Panc1 (cell line): ENCODE data around the gene COCH. TPM values are rescaled to one million over a fixed set of nuclear protein-coding genes. Genes with fewer than 3 reads are reported as not detected.

Experiments
- ATAC-seq: fragments of 200-7000 bp; cut with Tn5 transposase; 2 replicates; pipeline ENCODE4 v1.9.1; 2020; ENCODE audit warnings: mild to moderate bottlenecking, moderate library complexity
- BruUV-seq: library from RNA; stranded (reverse); fragments of 400-500 nt; replicated peaks from 2 replicates; lab custom pipeline; 2021; lab: Mats Ljungman, UMichigan
- CTCF ChIA-PET: fragments of 300-600 bp; sonication (Branson Sonifier 250); formaldehyde crosslinking; loops from one replicate; lab custom pipeline; 2022; ENCODE audit warnings: antibody characterized with exemption; lab: Charles Lee
- POLR2A ChIA-PET: fragments of 300-600 bp; sonication (Branson Sonifier 250); formaldehyde crosslinking; loops from one replicate; lab custom pipeline; 2022; ENCODE audit warnings: antibody characterized with exemption; lab: Charles Lee
- DNase-seq: peaks from one replicate; pipeline ENCODE4 v3.0.0-alpha.2; 2010; ENCODE audit warnings: low read depth, low spot score
- H3K27ac ChIP-seq: 2 replicates; pipeline ENCODE4 v1.5.1; 2011; ENCODE audit warnings: mild to moderate bottlenecking, low read length, inconsistent platforms
- H3K27me3 ChIP-seq: fragments of 200-500 bp; sonication (Bioruptor generic); 2 replicates; pipeline ENCODE4 v1.6.0; 2014; ENCODE audit warnings: low read length, inconsistent platforms; ENCODE audit not compliant: control insufficient read depth, insufficient read depth
- H3K36me3 ChIP-seq: fragments of 200-500 bp; sonication (Bioruptor generic); 2 replicates; pipeline ENCODE4 v1.5.1; 2014; ENCODE audit warnings: inconsistent platforms, mild to moderate bottlenecking, low read length, moderate library complexity; ENCODE audit not compliant: control insufficient read depth, insufficient read depth
- H3K4me1 ChIP-seq: 2 replicates; pipeline ENCODE4 v1.5.1; 2011; ENCODE audit warnings: inconsistent platforms, mild to moderate bottlenecking, low read length, moderate library complexity; ENCODE audit not compliant: control insufficient read depth, insufficient read depth
- H3K4me3 ChIP-seq, 2 experiments: 2 replicates each; pipeline ENCODE4 v1.5.1; 2011 to 2012; ENCODE audit warnings: low read depth in 2 of 2, low read length in 2 of 2, mild to moderate bottlenecking in 2 of 2, inconsistent platforms in 1 of 2, moderate library complexity in 1 of 2
- H3K9me3 ChIP-seq: fragments of 200-500 bp; sonication (Bioruptor generic); 2 replicates; pipeline ENCODE4 v1.5.1; 2014; ENCODE audit warnings: low read depth, mild to moderate bottlenecking, inconsistent platforms, low read length, moderate library complexity; ENCODE audit not compliant: control insufficient read depth, insufficient read depth
- POLR2AphosphoS5 ChIP-seq: IDR thresholded peaks from 2 replicates; pipeline ENCODE4 v1.6.1; 2012; ENCODE audit warnings: mild to moderate bottlenecking, low read depth, low read length, moderate library complexity
- SIN3A ChIP-seq: IDR thresholded peaks from 2 replicates; pipeline ENCODE4 v1.6.1; 2012; ENCODE audit warnings: low read depth, mild to moderate bottlenecking, low read length, moderate library complexity, borderline replicate concordance; ENCODE audit not compliant: insufficient read depth
- TCF7L2 ChIP-seq: IDR thresholded peaks from 2 replicates; pipeline ENCODE4 v1.6.1; 2011; ENCODE audit warnings: mild to moderate bottlenecking, low read depth, low read length, inconsistent platforms
- in situ Hi-C: cut with HindIII; loops from 2 replicates; pipeline ENCODE4 v1.10.0; 2016; ENCODE audit warnings: low sequenced_read_pairs, low pct_unique_long_range_greater_than_20kb
- intact Hi-C: fragments of 100-400 bp; cut with micrococcal nuclease; formaldehyde crosslinking; loops from one replicate; pipeline ENCODE4 v1.10.0; 2022; ENCODE audit not compliant: unreplicated experiment
- total RNA-seq: library from RNA; stranded (reverse); gene quantifications from one replicate; pipeline ENCODE4 v1.2.1, GENCODE V29; 2021; ENCODE audit not compliant: unreplicated experiment
- TF ChIP-seq, protein P1 (sequence below), 2 experiments: IDR thresholded peaks; 2 replicates each; pipeline ENCODE4 v1.6.1; 2011 to 2012; ENCODE audit warnings: low read depth in 2 of 2, control low read depth in 1 of 2, low read length in 1 of 2, mild to moderate bottlenecking in 1 of 2, moderate library complexity in 1 of 2; ENCODE audit not compliant: insufficient read depth in 1 of 2
- TF ChIP-seq, protein P2 (sequence below): fragments of 450-650 bp; IDR thresholded peaks from 2 replicates; pipeline ENCODE4 v1.5.1; 2017; ENCODE audit warnings: mild to moderate bottlenecking

The COCH gene
- total RNA-seq, 1 experiment from 2014 or later = 1.3 TPM

DNA sequence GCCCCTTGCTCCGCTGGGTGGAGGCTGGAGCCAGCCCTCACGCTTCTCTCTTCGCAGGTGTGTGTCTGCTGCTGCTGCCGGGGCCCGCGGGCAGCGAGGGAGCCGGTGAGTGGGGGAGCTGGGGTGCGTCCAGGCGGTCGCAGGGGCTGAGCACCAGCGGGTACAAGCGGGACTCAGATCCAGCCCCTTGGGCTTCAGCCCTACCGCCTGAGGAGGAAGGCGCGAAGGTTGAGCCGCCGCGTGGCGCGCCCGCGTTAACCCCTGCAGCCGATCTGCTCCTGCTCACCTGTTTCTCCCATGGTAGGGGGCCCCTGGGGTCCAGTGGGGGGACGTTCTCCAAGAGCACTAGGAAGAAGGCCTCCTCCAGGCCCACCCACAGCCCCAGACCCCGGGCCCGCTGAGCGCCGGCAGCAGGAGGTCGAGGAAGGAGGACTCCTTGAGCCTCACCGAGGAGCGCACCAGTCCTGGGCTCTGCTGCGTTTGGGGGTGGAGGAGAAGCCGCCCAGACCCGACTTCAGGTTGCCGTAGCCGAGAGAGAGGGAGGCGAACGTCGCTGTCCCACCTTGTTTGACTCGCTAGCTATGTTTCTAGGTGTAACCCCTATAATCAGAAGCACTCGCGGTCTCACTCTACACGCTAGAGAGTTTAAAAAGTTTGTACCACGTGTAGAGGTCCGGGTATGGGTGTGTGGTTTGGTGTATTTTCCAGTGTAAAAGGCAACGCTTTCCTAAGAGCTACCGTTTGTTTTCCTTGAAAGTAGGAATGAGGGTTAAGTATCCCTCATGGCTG is 834 bp downstream of the COCH start:
- POLR2A ChIA-PET = no interaction called here
- TF ChIP-seq SIN3A = no peak
- TF ChIP-seq, protein P1, sequence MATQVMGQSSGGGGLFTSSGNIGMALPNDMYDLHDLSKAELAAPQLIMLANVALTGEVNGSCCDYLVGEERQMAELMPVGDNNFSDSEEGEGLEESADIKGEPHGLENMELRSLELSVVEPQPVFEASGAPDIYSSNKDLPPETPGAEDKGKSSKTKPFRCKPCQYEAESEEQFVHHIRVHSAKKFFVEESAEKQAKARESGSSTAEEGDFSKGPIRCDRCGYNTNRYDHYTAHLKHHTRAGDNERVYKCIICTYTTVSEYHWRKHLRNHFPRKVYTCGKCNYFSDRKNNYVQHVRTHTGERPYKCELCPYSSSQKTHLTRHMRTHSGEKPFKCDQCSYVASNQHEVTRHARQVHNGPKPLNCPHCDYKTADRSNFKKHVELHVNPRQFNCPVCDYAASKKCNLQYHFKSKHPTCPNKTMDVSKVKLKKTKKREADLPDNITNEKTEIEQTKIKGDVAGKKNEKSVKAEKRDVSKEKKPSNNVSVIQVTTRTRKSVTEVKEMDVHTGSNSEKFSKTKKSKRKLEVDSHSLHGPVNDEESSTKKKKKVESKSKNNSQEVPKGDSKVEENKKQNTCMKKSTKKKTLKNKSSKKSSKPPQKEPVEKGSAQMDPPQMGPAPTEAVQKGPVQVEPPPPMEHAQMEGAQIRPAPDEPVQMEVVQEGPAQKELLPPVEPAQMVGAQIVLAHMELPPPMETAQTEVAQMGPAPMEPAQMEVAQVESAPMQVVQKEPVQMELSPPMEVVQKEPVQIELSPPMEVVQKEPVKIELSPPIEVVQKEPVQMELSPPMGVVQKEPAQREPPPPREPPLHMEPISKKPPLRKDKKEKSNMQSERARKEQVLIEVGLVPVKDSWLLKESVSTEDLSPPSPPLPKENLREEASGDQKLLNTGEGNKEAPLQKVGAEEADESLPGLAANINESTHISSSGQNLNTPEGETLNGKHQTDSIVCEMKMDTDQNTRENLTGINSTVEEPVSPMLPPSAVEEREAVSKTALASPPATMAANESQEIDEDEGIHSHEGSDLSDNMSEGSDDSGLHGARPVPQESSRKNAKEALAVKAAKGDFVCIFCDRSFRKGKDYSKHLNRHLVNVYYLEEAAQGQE (IDR thresholded peaks at IDR 0.05; ENCODE audit: insufficient read depth in 1 of 2, low read depth in 2 of 2, low read length in 1 of 2) = no peak
- TF ChIP-seq, protein P2, sequence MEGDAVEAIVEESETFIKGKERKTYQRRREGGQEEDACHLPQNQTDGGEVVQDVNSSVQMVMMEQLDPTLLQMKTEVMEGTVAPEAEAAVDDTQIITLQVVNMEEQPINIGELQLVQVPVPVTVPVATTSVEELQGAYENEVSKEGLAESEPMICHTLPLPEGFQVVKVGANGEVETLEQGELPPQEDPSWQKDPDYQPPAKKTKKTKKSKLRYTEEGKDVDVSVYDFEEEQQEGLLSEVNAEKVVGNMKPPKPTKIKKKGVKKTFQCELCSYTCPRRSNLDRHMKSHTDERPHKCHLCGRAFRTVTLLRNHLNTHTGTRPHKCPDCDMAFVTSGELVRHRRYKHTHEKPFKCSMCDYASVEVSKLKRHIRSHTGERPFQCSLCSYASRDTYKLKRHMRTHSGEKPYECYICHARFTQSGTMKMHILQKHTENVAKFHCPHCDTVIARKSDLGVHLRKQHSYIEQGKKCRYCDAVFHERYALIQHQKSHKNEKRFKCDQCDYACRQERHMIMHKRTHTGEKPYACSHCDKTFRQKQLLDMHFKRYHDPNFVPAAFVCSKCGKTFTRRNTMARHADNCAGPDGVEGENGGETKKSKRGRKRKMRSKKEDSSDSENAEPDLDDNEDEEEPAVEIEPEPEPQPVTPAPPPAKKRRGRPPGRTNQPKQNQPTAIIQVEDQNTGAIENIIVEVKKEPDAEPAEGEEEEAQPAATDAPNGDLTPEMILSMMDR = no peak
- no peak for TF ChIP-seq TCF7L2
- no peak for TF ChIP-seq POLR2AphosphoS5
- Histone ChIP-seq H3K9me3 (no peaks in the 10 kb centered on the region), H3K27me3 (peaks cover 10% of the 10 kb centered on the region), H3K4me3 (peak overlapping the region; percentile 43 to 50), H3K27ac (no peak overlapping the region), H3K36me3 (no peaks in the 10 kb centered on the region), H3K4me1 (no peaks in the 10 kb centered on the region)
- CTCF ChIA-PET = no interaction called here
- BruUV-seq = no TSS peak
- intact Hi-C loops (no loop called here), in situ Hi-C loops (no loop called here)
- DNase-seq (no peak), ATAC-seq (no peak; the same call in 1 of the 2 replicates)

DNA sequence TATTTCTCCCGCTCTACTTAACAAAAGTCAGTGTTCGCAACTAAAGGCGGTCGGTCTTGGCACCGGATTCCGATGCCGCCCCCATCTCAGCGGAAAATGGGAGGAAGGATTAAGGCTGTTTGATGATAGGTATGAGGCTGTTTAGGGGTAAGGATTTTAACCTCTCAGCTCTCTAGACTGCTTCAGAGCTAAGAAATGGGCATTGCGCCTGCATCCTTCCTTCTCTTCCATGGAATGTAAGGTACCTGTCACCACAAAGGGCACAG is 1.4 kb downstream of the COCH start:
- no peaks in the 10 kb centered on the region for H3K4me1 ChIP-seq
- POLR2A ChIA-PET = no interaction called here
- no peak overlapping the region for H3K4me3 ChIP-seq
- intact Hi-C loops (no loop called here), in situ Hi-C loops (no loop called here)
- DNase-seq (no peak), ATAC-seq (no peak)
- no TSS peak for BruUV-seq
- H3K27ac ChIP-seq = no peak overlapping the region
- TF ChIP-seq, protein P1 (IDR thresholded peaks at IDR 0.05; ENCODE audit: insufficient read depth in 1 of 2, low read depth in 2 of 2, low read length in 1 of 2) = no peak
- TF ChIP-seq POLR2AphosphoS5 (no peak), TCF7L2 (no peak), SIN3A (no peak)
- TF ChIP-seq, protein P2 = no peak
- no peaks in the 10 kb centered on the region for H3K36me3 ChIP-seq
- H3K9me3 ChIP-seq = no peaks in the 10 kb centered on the region
- H3K27me3 ChIP-seq = peaks cover 10% of the 10 kb centered on the region
- CTCF ChIA-PET = no interaction called here
